Uterus (tissue), 2 donors: ENCODE data around the gene ALDH1L1.

Experiments used
- POLR2A ChIP-seq, 2 donors: fragments of 450-650 bp; IDR thresholded peaks; one replicate each; pipeline ENCODE4 v1.6.1; 2016; ENCODE audit warnings: antibody characterized with exemption in 2 of 2, mild to moderate bottlenecking in 1 of 2, moderate library complexity in 1 of 2
- TF ChIP-seq, protein P1 (sequence below), 4 experiments: fragments of 200-600 bp in 2 of 4; fragments of 450-650 bp in 2 of 4; sonication (generic) in 2 of 4; IDR thresholded peaks; one replicate each; pipeline ENCODE4 v1.5.1; 2016 to 2019; ENCODE audit warnings: antibody characterized with exemption in 4 of 4, mild to moderate bottlenecking in 2 of 4, moderate library complexity in 1 of 4

DNA sequence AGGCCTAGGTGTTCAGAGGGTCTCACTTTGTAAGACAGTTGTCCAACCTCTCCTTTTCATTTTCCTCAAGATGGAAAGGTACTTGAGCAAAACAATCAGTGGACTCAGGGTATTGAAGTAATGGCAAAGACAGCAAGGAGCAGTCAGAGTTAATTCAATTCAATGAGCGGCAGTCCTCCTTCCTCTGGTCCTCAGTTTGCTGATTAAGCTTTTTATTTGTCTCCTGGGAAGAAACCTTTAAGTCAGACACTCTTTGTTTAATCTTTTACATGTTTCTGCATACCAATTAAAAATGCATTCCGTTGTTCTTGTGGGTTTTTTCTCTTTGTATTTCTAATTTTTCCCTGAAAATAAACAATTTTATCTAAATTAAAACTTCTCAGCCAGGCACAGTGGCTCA, 18.9 kb upstream of the ALDH1L1 start:
- TF ChIP-seq, protein P1, sequence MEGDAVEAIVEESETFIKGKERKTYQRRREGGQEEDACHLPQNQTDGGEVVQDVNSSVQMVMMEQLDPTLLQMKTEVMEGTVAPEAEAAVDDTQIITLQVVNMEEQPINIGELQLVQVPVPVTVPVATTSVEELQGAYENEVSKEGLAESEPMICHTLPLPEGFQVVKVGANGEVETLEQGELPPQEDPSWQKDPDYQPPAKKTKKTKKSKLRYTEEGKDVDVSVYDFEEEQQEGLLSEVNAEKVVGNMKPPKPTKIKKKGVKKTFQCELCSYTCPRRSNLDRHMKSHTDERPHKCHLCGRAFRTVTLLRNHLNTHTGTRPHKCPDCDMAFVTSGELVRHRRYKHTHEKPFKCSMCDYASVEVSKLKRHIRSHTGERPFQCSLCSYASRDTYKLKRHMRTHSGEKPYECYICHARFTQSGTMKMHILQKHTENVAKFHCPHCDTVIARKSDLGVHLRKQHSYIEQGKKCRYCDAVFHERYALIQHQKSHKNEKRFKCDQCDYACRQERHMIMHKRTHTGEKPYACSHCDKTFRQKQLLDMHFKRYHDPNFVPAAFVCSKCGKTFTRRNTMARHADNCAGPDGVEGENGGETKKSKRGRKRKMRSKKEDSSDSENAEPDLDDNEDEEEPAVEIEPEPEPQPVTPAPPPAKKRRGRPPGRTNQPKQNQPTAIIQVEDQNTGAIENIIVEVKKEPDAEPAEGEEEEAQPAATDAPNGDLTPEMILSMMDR (IDR thresholded peaks at IDR 0.05): no peak
- TF ChIP-seq POLR2A (IDR thresholded peaks at IDR 0.05): no peak
